Activated T-cell treated with anti-CD3 and anti-CD28 coated beads for 4 hours (primary cell): ENCODE measurements around the gene TMOD2.
A peak's percentile ranks its signal among the peaks of the same experiment; 100 is the strongest.
"Not testable (repeated sequence)": the region's sequence is repeated elsewhere in the genome, so short reads cannot be mapped to it uniquely, and the experiment has no call there.

Source experiments
- DNase-seq: peaks from one replicate; pipeline ENCODE4 v3.0.0-alpha.2; 2020

The TMOD2 gene

GRCh38 chr15:51775967-51776816, 24.8 kb downstream of the TMOD2 start:
- DNase-seq: peak; percentile 32

GRCh38 chr15:51776952-51777569, 25.7 kb downstream of the TMOD2 start:
- peak; percentile 57 for DNase-seq

- no peak for DNase-seq
Observed at GRCh38 chr15:51780636-51781035, 29.2 kb downstream of the TMOD2 start.

GRCh38 chr15:51781506-51781905, 30.1 kb downstream of the TMOD2 start:
- DNase-seq: no peak

- DNase-seq: no peak
Observed at GRCh38 chr15:51782357-51782896, 31.0 kb downstream of the TMOD2 start.

- DNase-seq: no peak
Observed at GRCh38 chr15:51783967-51784366, 32.6 kb downstream of the TMOD2 start.

GRCh38 chr15:51787130-51787529, 35.7 kb downstream of the TMOD2 start:
- DNase-seq: not testable (repeated sequence)

GRCh38 chr15:51792474-51792873, 41.1 kb downstream of the TMOD2 start:
- DNase-seq: not testable (repeated sequence)

GRCh38 chr15:51793521-51794305, 42.3 kb downstream of the TMOD2 start:
- no peak for DNase-seq

- no peak for DNase-seq
Observed at GRCh38 chr15:51796847-51797401, 45.5 kb downstream of the TMOD2 start.

- DNase-seq: no peak
Observed at GRCh38 chr15:51798281-51798680, 46.9 kb downstream of the TMOD2 start.

GRCh38 chr15:51799282-51800252, 48.2 kb downstream of the TMOD2 start:
- DNase-seq: no peak

GRCh38 chr15:51801391-51801835, 50.0 kb downstream of the TMOD2 start:
- DNase-seq: no peak

GRCh38 chr15:51802593-51802992, 51.2 kb downstream of the TMOD2 start:
- DNase-seq: no peak

- no peak for DNase-seq
Observed at GRCh38 chr15:51803965-51804364, 52.6 kb downstream of the TMOD2 start.

- no peak for DNase-seq
Observed at GRCh38 chr15:51806123-51806522, 54.7 kb downstream of the TMOD2 start.

- DNase-seq: no peak
Observed at GRCh38 chr15:51809457-51809856, 58.1 kb downstream of the TMOD2 start.

GRCh38 chr15:51812598-51812997, 61.2 kb downstream of the TMOD2 start:
- DNase-seq: no peak

GRCh38 chr15:51814606-51815005, 63.2 kb downstream of the TMOD2 start:
- no peak for DNase-seq

- DNase-seq: no peak
Observed at GRCh38 chr15:51816611-51817010, 65.2 kb downstream of the TMOD2 start.

GRCh38 chr15:51818150-51818549, 66.8 kb downstream of the TMOD2 start:
- no peak for DNase-seq

- no peak for DNase-seq
Observed at GRCh38 chr15:51825698-51826097, 74.3 kb downstream of the TMOD2 start.
